H1 (cell line): Measurements from ENCODE around the gene CRKL. TPM values are rescaled to one million over a fixed set of nuclear protein-coding genes. Genes with fewer than 3 reads are reported as not detected.

Experiments
- CTCF ChIP-seq, 3 experiments: IDR thresholded peaks; 1 replicate in 2 of 3; 2 replicates in 1 of 3; pipeline versions ENCODE4 v1.5.1 to v1.6.1; 2011; ENCODE audit warnings: low read length in 3 of 3, mild to moderate bottlenecking in 3 of 3, inconsistent platforms in 2 of 3, low read depth in 1 of 3, moderate library complexity in 1 of 3; ENCODE audit not compliant: insufficient read depth in 1 of 3; ENCODE audit errors: control extremely low read depth in 1 of 3
- HDAC6 ChIP-seq: IDR thresholded peaks from one replicate; pipeline ENCODE4 v1.7.1; 2012; ENCODE audit warnings: low read depth, mild to moderate bottlenecking, inconsistent platforms, low read length, moderate library complexity
- polyA plus RNA-seq, 7 experiments: library from polyadenylated mRNA; depleted of rRNA in 3 of 7; stranded (reverse) in 5 of 7; unstranded in 2 of 7; fragments of >200 nt in 5 of 7; fragments of 200-250 nt in 2 of 7; gene quantifications; 1 replicate in 5 of 7; 2 replicates in 1 of 7; 4 replicates in 1 of 7; pipeline versions ENCODE4 v1.2.1 to v1.2.3, GENCODE V29; 2011 to 2013; ENCODE audit warnings: missing spikeins in 2 of 7, mixed read lengths in 2 of 7
- total RNA-seq: library from RNA; stranded (reverse); fragmentation: NEBNext Ultra II Directional; extraction: Animal tissue kit (Norgen Biotek cat#: 25700); gene quantifications from 2 replicates; pipeline ENCODE4 v1.2.1, GENCODE V29; 2021

The CRKL gene
- total and polyA plus RNA-seq, 2 of the 8 experiments (the other 6 are each of a cell fraction or from before 2014, with no cell fraction given) = 34.5 to 94.5 TPM

- no peak for TF ChIP-seq CTCF (IDR thresholded peaks at IDR 0.05; ENCODE audit: control extremely low read depth in 1 of 3, insufficient read depth in 1 of 3, low read depth in 1 of 3, low read length in 3 of 3)
- TF ChIP-seq HDAC6 = no peak
Observed at GRCh38 chr22:20946991-20947390, 29.8 kb downstream of the CRKL start (continued).
